Kidney (tissue), 14 donors: Measurements from ENCODE around the gene UBAP2. TPM values are rescaled to one million over a fixed set of nuclear protein-coding genes. Genes with fewer than 3 reads are reported as not detected.

Experiments
- DNase-seq, 5 donors: peaks; one replicate each; pipeline ENCODE4 v3.0.0-alpha.2; 2013 to 2020
- FAIRE-seq: peaks from 2 replicates; lab custom pipeline; 2012; peaks lifted over from hg19 to GRCh38; lab: Jason Lieb, UNC
- H3K27ac ChIP-seq, 2 donors: one replicate each; pipeline ENCODE4 v1.7.0; 2013; ENCODE audit warnings: low read depth in 2 of 2, low read length in 2 of 2, inconsistent platforms in 1 of 2
- H3K27me3 ChIP-seq: one replicate; pipeline ENCODE4 v1.7.1; 2013; ENCODE audit warnings: low read length, inconsistent platforms; ENCODE audit not compliant: control insufficient read depth, insufficient read depth
- H3K36me3 ChIP-seq, 3 donors: one replicate each; pipeline versions ENCODE4 v1.7.0 to v1.7.1; 2013; ENCODE audit warnings: low read length in 3 of 3, control low read depth in 1 of 3, inconsistent platforms in 1 of 3; ENCODE audit not compliant: insufficient read depth in 3 of 3, control insufficient read depth in 2 of 3
- H3K4me1 ChIP-seq, 3 donors: one replicate each; pipeline versions ENCODE4 v1.7.0 to v1.7.1; 2013; ENCODE audit warnings: low read length in 3 of 3, inconsistent platforms in 1 of 3, low read depth in 1 of 3; ENCODE audit not compliant: control insufficient read depth in 2 of 3, insufficient read depth in 2 of 3
- H3K4me3 ChIP-seq, 3 donors: one replicate each; pipeline versions ENCODE4 v1.7.0 to v1.8.1; 2013; ENCODE audit warnings: low read length in 3 of 3, control low read depth in 1 of 3, inconsistent platforms in 1 of 3
- H3K9ac ChIP-seq, 3 donors: one replicate each; pipeline versions ENCODE4 v1.7.0 to v1.7.1; 2013; ENCODE audit warnings: low read length in 3 of 3, control low read depth in 1 of 3, inconsistent platforms in 1 of 3
- H3K9me3 ChIP-seq, 3 donors: one replicate each; pipeline versions ENCODE4 v1.7.0 to v1.7.1; 2013; ENCODE audit warnings: low read length in 3 of 3, control low read depth in 1 of 3, inconsistent platforms in 1 of 3; ENCODE audit not compliant: control insufficient read depth in 2 of 3, insufficient read depth in 1 of 3
- CTCF ChIP-seq: IDR thresholded peaks from 3 replicates; pipeline ENCODE4 v1.5.1; 2012; ENCODE audit warnings: mild to moderate bottlenecking, moderate library complexity, borderline replicate concordance; ENCODE audit not compliant: insufficient read depth; ENCODE audit errors: extremely low read depth
- intact Hi-C: fragments of 100-400 bp; cut with DNase I; formaldehyde crosslinking; loops from one replicate; pipeline ENCODE4 v1.11.1; 2022
- polyA plus RNA-seq: library from polyadenylated mRNA; stranded (reverse); fragments of 350-450 nt; fragmentation: Illumina TruSeq; extraction: RNeasy Lipid Tissue Mini Kit (QIAGEN cat#74804); gene quantifications from one replicate; pipeline ENCODE4 v1.2.3, GENCODE V29; 2014; ENCODE audit warnings: low read depth, low replicate concordance; ENCODE audit not compliant: insufficient read depth
- total RNA-seq: library from RNA; stranded (reverse); fragmentation: NEBNext Ultra II Directional; extraction: Animal tissue kit (Norgen Biotek cat#: 25700); gene quantifications from one replicate; pipeline ENCODE4 v1.2.1, GENCODE V29; 2021
- donor health status: control.
- donor health status: control.
- donor health status: control.
- donor health status: control.
- donor health status: control.
- donor health status: DM: yes; HTN: yes; CAD: no.
- donor health status: Normal renal cell carcinoma (clear cell type).

UBAP2 gene
- total and polyA plus RNA-seq, 2 donors from 2014 or later, result 11.0 to 33.1 TPM

- no peak for TF ChIP-seq CTCF
- H3K9me3 ChIP-seq, result no peaks in the 10 kb centered on the region
- no peaks in the 10 kb centered on the region for H3K36me3 ChIP-seq
- H3K27ac ChIP-seq, result no peak overlapping the region
- H3K4me1 ChIP-seq, result peaks cover 0 to 3% (median 3%) of the 10 kb centered on the region in 3 donors
- H3K4me3 ChIP-seq, result no peak overlapping the region
- FAIRE-seq (no peak), DNase-seq (peak in 3 of 5 donors; percentile 43 to 79 (median 59))
- intact Hi-C loops, result no loop called here
- H3K27me3 ChIP-seq, result no peaks in the 10 kb centered on the region
- no peak overlapping the region for H3K9ac ChIP-seq
Measured at GRCh38 chr9:33884856-33885701, 163.6 kb downstream of the UBAP2 start.

- Histone ChIP-seq H3K9ac (peak overlapping the region in 1 of 3 donors; percentile 35), H3K36me3 (no peaks in the 10 kb centered on the region), H3K27me3 (no peaks in the 10 kb centered on the region), H3K27ac (no peak overlapping the region), H3K9me3 (no peaks in the 10 kb centered on the region), H3K4me3 (no peak overlapping the region), H3K4me1 (peaks cover 0 to 3% (median 3%) of the 10 kb centered on the region in 3 donors)
- no peak for DNase-seq
- intact Hi-C loops, result no loop called here
- no peak for TF ChIP-seq CTCF
- no peak for FAIRE-seq
Measured at GRCh38 chr9:33881635-33882034, 167.1 kb downstream of the UBAP2 start.

- intact Hi-C loops, result no loop called here
- H3K9ac ChIP-seq, result no peak overlapping the region
- no peak for TF ChIP-seq CTCF
- no peaks in the 10 kb centered on the region for H3K27me3 ChIP-seq
- H3K4me3 ChIP-seq, result no peak overlapping the region
- H3K27ac ChIP-seq, result no peak overlapping the region
- no peaks in the 10 kb centered on the region for H3K9me3 ChIP-seq
- no peak for DNase-seq
- H3K4me1 ChIP-seq, result peaks cover 0 to 3% (median 3%) of the 10 kb centered on the region in 3 donors
- H3K36me3 ChIP-seq, result no peaks in the 10 kb centered on the region
- FAIRE-seq, result no peak
Measured at GRCh38 chr9:33880211-33881089, 168.2 kb downstream of the UBAP2 start.
